Upper lobe of left lung (tissue), 6 donors: Measurements from ENCODE around the gene SELENOH. TPM values are rescaled to one million over a fixed set of nuclear protein-coding genes. Genes with fewer than 3 reads are reported as not detected.
A peak's percentile ranks its signal among the peaks of the same experiment; 100 is the strongest.
"Not testable (repeated sequence)": the region's sequence is repeated elsewhere in the genome, so short reads cannot be mapped to it uniquely, and the experiment has no call there.

Source experiments
- ATAC-seq, 2 donors: fragments of 200-7000 bp; cut with Tn5 transposase; one replicate each; pipeline ENCODE4 v1.9.1; 2022; ENCODE audit warnings: mild to moderate bottlenecking in 2 of 2, moderate library complexity in 2 of 2; ENCODE audit not compliant: low FRiP score in 2 of 2
- DNase-seq, 2 donors: peaks; one replicate each; pipeline ENCODE4 v3.0.0-alpha.2; 2019 to 2020
- H3K27ac ChIP-seq, 4 donors: fragments of 200-600 bp; sonication (generic); one replicate each; pipeline ENCODE4 v1.5.1; 2016 to 2019
- H3K27me3 ChIP-seq, 4 donors: fragments of 200-600 bp; sonication (generic); one replicate each; pipeline ENCODE4 v1.5.1; 2017 to 2019
- H3K36me3 ChIP-seq, 4 donors: fragments of 200-600 bp; sonication (generic); one replicate each; pipeline ENCODE4 v1.5.1; 2016 to 2019
- H3K4me1 ChIP-seq, 4 donors: fragments of 200-600 bp; sonication (generic); one replicate each; pipeline ENCODE4 v1.5.1; 2018 to 2019
- H3K4me3 ChIP-seq, 4 donors: fragments of 200-600 bp; sonication (generic); one replicate each; pipeline ENCODE4 v1.5.1; 2017 to 2019; ENCODE audit warnings: mild to moderate bottlenecking in 2 of 4, moderate library complexity in 1 of 4
- H3K9me3 ChIP-seq, 4 donors: fragments of 200-600 bp; sonication (generic); one replicate each; pipeline ENCODE4 v1.5.1; 2018 to 2019
- CTCF ChIP-seq, 6 experiments: fragments of 450-650 bp in 4 of 6; fragments of 200-600 bp in 2 of 6; sonication (generic) in 2 of 6; IDR thresholded peaks; one replicate each; pipeline ENCODE4 v1.5.1; 2016 to 2019; ENCODE audit warnings: antibody characterized with exemption in 6 of 6
- EP300 ChIP-seq, 4 donors: sonication (generic); formaldehyde crosslinking; IDR thresholded peaks; one replicate each; pipeline ENCODE4 v1.5.1; 2017; ENCODE audit warnings: antibody characterized with exemption in 4 of 4, control low read depth in 2 of 4
- POLR2A ChIP-seq, 4 donors: fragments of 450-650 bp; IDR thresholded peaks; one replicate each; pipeline ENCODE4 v1.5.1; 2016 to 2017; ENCODE audit warnings: antibody characterized with exemption in 4 of 4, mild to moderate bottlenecking in 2 of 4
- POLR2AphosphoS5 ChIP-seq, 2 donors: sonication (generic); formaldehyde crosslinking; IDR thresholded peaks; one replicate each; pipeline ENCODE4 v1.5.1; 2017; ENCODE audit warnings: antibody characterized with exemption in 2 of 2
- WGBS, 2 donors: methylation state at CpG; one replicate each; pipeline ENCODE4 v1.1.5; 2017 to 2018; 5-methylcytosine and 5-hydroxymethylcytosine counted together
- total RNA-seq, 6 donors: library from RNA; depleted of rRNA in 4 of 6; stranded (reverse); fragments of >200 nt in 4 of 6; gene quantifications; one replicate each; pipeline versions ENCODE4 v1.1.0 to v1.2.1, GENCODE V29; 2016 to 2021
- donor health status: DM: no; HTN: no; CAD: no; lungs with moderate emphysema.
- donor health status: DM: no; HTN: yes; CAD: no; lungs with severe emphysema.

SELENOH gene
- total RNA-seq, 6 donors from 2014 or later = 56.6 to 138 (median 120) TPM

GRCh38 chr11:57703341-57703740 is 38.0 kb upstream of the SELENOH start:
- Histone ChIP-seq H3K27ac (no peak overlapping the region), H3K27me3 (no peaks in the 10 kb centered on the region), H3K9me3 (no peaks in the 10 kb centered on the region), H3K4me1 (no peaks in the 10 kb centered on the region), H3K36me3 (peaks cover 19 to 73% (median 55%) of the 10 kb centered on the region in 4 donors), H3K4me3 (no peak overlapping the region)
- no peak for DNase-seq
- TF ChIP-seq CTCF (IDR thresholded peaks at IDR 0.05) = no peak
- no peak for TF ChIP-seq POLR2A (IDR thresholded peaks at IDR 0.05)
- TF ChIP-seq EP300 (IDR thresholded peaks at IDR 0.05) = no peak
- no peak for TF ChIP-seq POLR2AphosphoS5 (IDR thresholded peaks at IDR 0.05)
- no peak for ATAC-seq
- 94 to 96% methylated on average over 4 of the region's 4 CpGs for WGBS, 2 donors

- H3K9me3 ChIP-seq = no peaks in the 10 kb centered on the region
- no peak for ATAC-seq
- H3K4me1 ChIP-seq = peaks cover 0 to 9% (median 0%) of the 10 kb centered on the region in 4 donors
- no peaks in the 10 kb centered on the region for H3K27me3 ChIP-seq
- TF ChIP-seq EP300 (IDR thresholded peaks at IDR 0.05) (no peak), POLR2A (IDR thresholded peaks at IDR 0.05) (no peak)
- DNase-seq = no peak
- H3K36me3 ChIP-seq = peaks cover 8 to 61% (median 40%) of the 10 kb centered on the region in 4 donors
- H3K4me3 ChIP-seq = no peak overlapping the region
- WGBS, 2 donors = 88 to 93% methylated on average over 6 of the region's 6 CpGs
- no peak overlapping the region for H3K27ac ChIP-seq
These were observed 36.4 kb upstream of the SELENOH start for GRCh38 chr11:57704932-57705331.

- WGBS, 2 donors = 64 to 73% methylated on average over 8 of the region's 8 CpGs
These were observed 35.9 kb upstream of the SELENOH start for GRCh38 chr11:57705432-57705831.

GRCh38 chr11:57709802-57710367 is 31.4 kb upstream of the SELENOH start:
- no peak for ATAC-seq
- H3K4me3 ChIP-seq = no peak overlapping the region
- no peaks in the 10 kb centered on the region for H3K27me3 ChIP-seq
- H3K27ac ChIP-seq = no peak overlapping the region
- 93 to 94% methylated on average over 5 of the region's 5 CpGs for WGBS, 2 donors
- DNase-seq = no peak
- H3K9me3 ChIP-seq = no peaks in the 10 kb centered on the region
- H3K36me3 ChIP-seq = peaks cover 0 to 14% (median 4%) of the 10 kb centered on the region in 4 donors
- TF ChIP-seq POLR2A (IDR thresholded peaks at IDR 0.05) (no peak), CTCF (IDR thresholded peaks at IDR 0.05) (no peak), EP300 (IDR thresholded peaks at IDR 0.05) (no peak), POLR2AphosphoS5 (IDR thresholded peaks at IDR 0.05) (no peak)
- H3K4me1 ChIP-seq = peaks cover 29 to 48% (median 29%) of the 10 kb centered on the region in 4 donors

More at GRCh38 chr11:57705432-57705831, 35.9 kb upstream of the SELENOH start:
- Histone ChIP-seq H3K36me3 (peaks cover 4 to 56% (median 35%) of the 10 kb centered on the region in 4 donors), H3K4me1 (peaks cover 0 to 14% (median under 1%) of the 10 kb centered on the region in 4 donors)
- not testable (repeated sequence) for H3K27me3 ChIP-seq, H3K9me3 ChIP-seq, DNase-seq, H3K27ac ChIP-seq, ATAC-seq, H3K4me3 ChIP-seq

- no peak for TF ChIP-seq EP300 (IDR thresholded peaks at IDR 0.05)
- TF ChIP-seq CTCF (IDR thresholded peaks at IDR 0.05) = peak in 1 of 6 experiments; percentile 4
- peak in 3 of 4 donors; percentile 45 to 62 (median 46) for TF ChIP-seq POLR2A (IDR thresholded peaks at IDR 0.05)
These were observed 29.7 kb upstream of the SELENOH start, which contains the start of gene MED19 for GRCh38 chr11:57711414-57712255. MED19 (minus strand) TSS chr11:57712215; CDS start chr11:57712179, 36 bp downstream.

More at GRCh38 chr11:57711414-57712255, 29.7 kb upstream of the SELENOH start, which contains the start of gene MED19:
- peak within 1 kb of the TSS; percentile 80 to 99 (median 92) for H3K4me3 ChIP-seq
- no peaks in the 10 kb centered on the region for H3K27me3 ChIP-seq
- H3K9me3 ChIP-seq = no peaks in the 10 kb centered on the region
- H3K36me3 ChIP-seq = peaks cover 0 to 3% (median under 1%) of the 10 kb centered on the region in 4 donors
- ATAC-seq (peak; percentile 73 to 85), DNase-seq (peak; percentile 94 to 95)
- 7% methylated on average over 21 to 51 of the region's 51 CpGs for WGBS, 2 donors
- H3K4me1 ChIP-seq = peaks cover 29 to 49% (median 31%) of the 10 kb centered on the region in 4 donors
- peak within 1 kb of the TSS; percentile 85 to 91 (median 87) for H3K27ac ChIP-seq
